Small intestine (tissue), 7 donors: Measurements from ENCODE around the gene DGLUCY. TPM values are rescaled to one million over a fixed set of nuclear protein-coding genes. Genes with fewer than 3 reads are reported as not detected.
"Not testable (repeated sequence)": the region's sequence is repeated elsewhere in the genome, so short reads cannot be mapped to it uniquely, and the experiment has no call there.

Source experiments
- DNase-seq, 2 donors: peaks; one replicate each; pipeline versions ENCODE4 v3.0.0 to v3.0.0-alpha.2; 2013
- FAIRE-seq: peaks from 2 replicates; lab custom pipeline; 2012; peaks lifted over from hg19 to GRCh38; lab: Jason Lieb, UNC
- H3K27ac ChIP-seq, 3 donors: one replicate each; pipeline ENCODE4 v1.5.1; 2013; ENCODE audit warnings: low read length in 2 of 3, mild to moderate bottlenecking in 2 of 3, control low read depth in 1 of 3, inconsistent platforms in 1 of 3, low read depth in 1 of 3, moderate library complexity in 1 of 3
- H3K27me3 ChIP-seq, 3 donors: one replicate each; pipeline ENCODE4 v1.6.1; 2013; ENCODE audit warnings: low read length in 3 of 3, inconsistent platforms in 1 of 3; ENCODE audit not compliant: control insufficient read depth in 3 of 3, insufficient read depth in 3 of 3
- H3K36me3 ChIP-seq, 3 donors: one replicate each; pipeline ENCODE4 v1.6.1; 2013; ENCODE audit warnings: low read length in 3 of 3, inconsistent platforms in 1 of 3, low read depth in 1 of 3, mild to moderate bottlenecking in 1 of 3, moderate library complexity in 1 of 3; ENCODE audit not compliant: control insufficient read depth in 3 of 3, insufficient read depth in 2 of 3
- H3K4me1 ChIP-seq, 3 donors: one replicate each; pipeline ENCODE4 v1.6.1; 2013; ENCODE audit warnings: low read length in 2 of 3, inconsistent platforms in 1 of 3, low read depth in 1 of 3, mild to moderate bottlenecking in 1 of 3, moderate library complexity in 1 of 3; ENCODE audit not compliant: control insufficient read depth in 3 of 3, insufficient read depth in 2 of 3
- H3K4me3 ChIP-seq, 3 donors: one replicate each; pipeline ENCODE4 v1.5.1; 2013; ENCODE audit warnings: low read length in 3 of 3, control low read depth in 1 of 3, inconsistent platforms in 1 of 3, low read depth in 1 of 3, mild to moderate bottlenecking in 1 of 3, moderate library complexity in 1 of 3
- H3K9me3 ChIP-seq, 2 donors: one replicate each; pipeline ENCODE4 v1.6.1; 2013; ENCODE audit warnings: low read depth in 1 of 2, low read length in 1 of 2; ENCODE audit not compliant: control insufficient read depth in 2 of 2, insufficient read depth in 1 of 2
- WGBS, 3 donors: extraction: QIAGEN DNeasy Blood & Tissue Kit; methylation state at CpG; one replicate each; pipeline ENCODE4 v1.1.7; 2013; 5-methylcytosine and 5-hydroxymethylcytosine counted together
- polyA plus RNA-seq, 4 donors: library from polyadenylated mRNA; stranded (reverse) in 3 of 4; unstranded in 1 of 4; fragments of 200-250 nt in 3 of 4; fragments of 120-200 nt in 1 of 4; gene quantifications; one replicate each; pipeline versions ENCODE4 v1.2.1 to v1.2.3, GENCODE V29; 2013
- donor health status: healthy with polysubstance abuse.
- donor health status: control.
- donor health status: control.
- donor health status: Bipolar disorder and iron deficiency.
- donor health status: healthy.

Gene DGLUCY
- polyA plus RNA-seq, 4 donors, result 11.9 to 74.9 (median 30.2) TPM

DNA sequence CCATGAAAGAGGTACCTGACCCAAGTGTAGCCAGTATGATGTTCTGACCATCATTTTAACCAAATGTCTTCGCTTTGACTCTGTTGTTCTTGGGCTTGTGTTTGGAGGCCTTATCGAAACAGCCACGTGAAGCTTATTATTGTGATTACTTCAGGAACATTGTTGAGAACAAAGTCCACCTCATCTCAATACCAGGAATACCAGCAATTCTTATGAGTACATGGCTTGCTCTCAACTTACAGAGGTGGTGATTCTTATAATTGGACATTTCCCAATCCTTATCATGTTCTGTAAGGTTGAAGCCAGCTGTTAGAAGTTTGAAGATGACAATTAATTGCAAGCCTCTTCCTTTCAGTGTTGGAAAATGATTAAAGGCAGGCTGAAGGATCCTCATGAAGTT, 31.6 kb upstream of the DGLUCY start:
- Histone ChIP-seq H3K4me3 (no peak overlapping the region), H3K27me3 (no peaks in the 10 kb centered on the region), H3K9me3 (no peaks in the 10 kb centered on the region), H3K27ac (peak overlapping the region in 1 of 3 donors; percentile 49), H3K36me3 (no peaks in the 10 kb centered on the region), H3K4me1 (peaks cover 0 to 13% (median 3%) of the 10 kb centered on the region in 3 donors)
- DNase-seq, result peak; percentile 78 to 84
- no peak for FAIRE-seq
- 20 to 69% (median 57%) methylated on average over 3 of the region's 3 CpGs for WGBS, 3 donors

DNA sequence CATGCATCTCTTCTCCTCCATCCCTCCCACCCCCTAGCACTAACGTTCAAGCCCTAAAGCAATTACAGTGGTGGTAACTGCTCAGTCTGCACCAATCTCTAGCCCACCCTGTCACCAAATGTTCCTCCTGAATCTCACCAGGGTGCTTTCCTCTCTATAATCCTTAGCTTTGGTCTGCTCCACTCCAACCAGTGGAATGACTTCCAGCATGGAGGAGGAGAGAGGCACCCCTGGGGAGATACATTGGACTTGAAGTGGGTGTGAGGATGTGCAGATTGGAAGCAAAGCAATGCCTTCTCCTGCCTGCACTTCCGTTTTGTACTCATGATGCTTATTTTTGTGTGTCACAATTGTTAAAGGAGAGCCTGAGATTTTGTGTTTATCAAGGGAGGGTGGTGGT, 29.4 kb upstream of the DGLUCY start:
- H3K9me3 ChIP-seq, result no peaks in the 10 kb centered on the region
- H3K4me1 ChIP-seq, result peaks cover 3 to 13% (median 5%) of the 10 kb centered on the region in 3 donors
- no peak overlapping the region for H3K27ac ChIP-seq
- H3K4me3 ChIP-seq, result no peak overlapping the region
- no peaks in the 10 kb centered on the region for H3K27me3 ChIP-seq
- WGBS, 3 donors, result 78 to 91% (median 79%) methylated on average over 2 of the region's 2 CpGs
- no peak for DNase-seq
- no peaks in the 10 kb centered on the region for H3K36me3 ChIP-seq
- no peak for FAIRE-seq

DNA sequence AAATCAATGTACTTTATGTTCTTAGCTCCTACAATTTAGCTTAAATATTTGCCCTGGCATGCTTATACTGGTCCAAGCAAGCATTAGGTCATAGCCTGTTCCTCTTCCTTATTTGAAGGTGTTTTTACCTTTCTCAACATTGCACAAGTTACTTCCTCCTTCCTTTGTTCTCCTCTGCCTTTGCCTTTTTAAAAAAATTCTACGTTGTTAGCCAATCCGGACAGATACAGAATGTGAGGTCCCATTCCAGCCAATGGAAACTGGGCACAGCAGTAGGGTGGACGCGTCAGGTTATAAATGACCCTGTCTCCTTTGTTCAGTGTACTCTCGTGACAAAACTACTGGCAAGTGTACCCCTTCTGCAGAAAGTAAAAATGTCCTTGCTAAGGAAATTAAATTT, 26.4 kb upstream of the DGLUCY start:
- Histone ChIP-seq H3K4me1 (peaks cover 4 to 20% (median 5%) of the 10 kb centered on the region in 3 donors), H3K27ac (peak overlapping the region in 2 of 3 donors; percentile 32 to 79)
- not testable (repeated sequence) for H3K36me3 ChIP-seq, H3K27me3 ChIP-seq, FAIRE-seq, H3K4me3 ChIP-seq, H3K9me3 ChIP-seq
- peak in 1 of 2 donors; percentile 56 for DNase-seq
- WGBS, 3 donors, result 18 to 59% (median 26%) methylated on average over 5 of the region's 5 CpGs

DNA sequence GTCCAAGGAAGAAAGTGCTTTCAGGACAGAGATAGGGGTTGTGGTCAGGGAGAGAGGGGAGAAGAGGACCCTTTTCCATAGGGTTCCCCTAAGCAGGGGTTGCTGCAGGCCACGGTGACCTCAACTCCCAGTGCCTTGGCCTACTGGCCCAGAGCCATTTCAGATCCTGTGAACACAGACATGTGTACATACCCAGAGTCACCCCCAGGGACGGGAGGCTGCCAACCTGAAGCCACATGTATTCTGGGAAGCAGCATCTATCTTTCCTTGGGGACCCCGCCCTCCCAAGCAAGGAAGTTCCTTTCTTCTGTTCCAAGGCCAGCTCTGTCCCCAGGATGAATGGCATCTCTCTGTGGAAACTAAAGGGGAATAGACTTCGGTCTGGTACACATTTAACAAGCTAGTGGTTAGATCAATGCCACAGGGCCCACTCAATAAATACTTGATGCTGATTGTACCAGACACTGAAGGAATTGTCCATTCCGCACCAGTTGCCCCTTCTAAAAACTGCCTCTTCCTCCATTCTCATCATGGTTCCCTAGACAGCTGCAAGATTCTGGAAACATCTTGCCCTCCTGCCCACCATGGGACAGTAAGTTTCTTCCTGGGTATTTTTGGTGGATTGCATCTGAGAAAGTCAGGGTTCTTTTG, 25.2 kb upstream of the DGLUCY start:
- H3K9me3 ChIP-seq, result no peaks in the 10 kb centered on the region
- no peak for FAIRE-seq
- no peaks in the 10 kb centered on the region for H3K27me3 ChIP-seq
- no peak overlapping the region for H3K4me3 ChIP-seq
- H3K36me3 ChIP-seq, result no peaks in the 10 kb centered on the region
- H3K4me1 ChIP-seq, result peaks cover 4 to 20% (median 5%) of the 10 kb centered on the region in 3 donors
- no peak for DNase-seq
- WGBS, 3 donors, result 82 to 84% (median 83%) methylated on average over 5 of the region's 5 CpGs
- peak overlapping the region in 1 of 3 donors; percentile 6 for H3K27ac ChIP-seq

DNA sequence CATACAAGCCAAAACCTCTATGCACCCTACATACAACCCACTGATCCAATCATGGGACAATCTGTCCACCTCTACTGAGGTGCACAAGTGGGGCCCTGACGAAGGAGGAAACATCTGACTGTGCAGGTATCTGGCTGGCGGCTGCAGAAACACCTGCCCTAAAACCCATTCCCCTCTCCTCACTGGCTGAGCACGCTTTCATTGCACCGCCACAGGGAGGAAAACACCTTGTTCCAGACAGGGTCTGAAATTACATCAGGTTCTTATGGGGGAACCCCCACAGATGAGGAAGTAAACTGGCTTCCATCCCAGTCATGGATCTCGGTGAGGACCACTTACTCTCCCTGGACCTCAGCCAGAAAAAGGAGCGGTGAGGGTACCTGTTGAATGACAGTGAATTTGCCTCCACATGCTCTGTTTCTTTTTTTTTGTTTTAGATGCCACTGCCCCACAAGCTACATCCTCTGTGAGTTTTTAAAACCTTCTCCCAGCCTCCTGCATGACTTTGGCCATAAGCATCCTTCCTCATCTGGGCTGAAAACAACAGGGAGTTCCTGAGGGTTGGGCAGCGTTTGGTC, 23.8 kb upstream of the DGLUCY start:
- WGBS, 3 donors, result 70 to 79% (median 76%) methylated on average over 7 of the region's 7 CpGs
- Histone ChIP-seq H3K36me3 (no peaks in the 10 kb centered on the region), H3K4me3 (no peak overlapping the region), H3K9me3 (no peaks in the 10 kb centered on the region), H3K4me1 (peaks cover 4 to 20% (median 5%) of the 10 kb centered on the region in 3 donors), H3K27me3 (no peaks in the 10 kb centered on the region), H3K27ac (no peak overlapping the region)
- DNase-seq (no peak), FAIRE-seq (no peak)

DNA sequence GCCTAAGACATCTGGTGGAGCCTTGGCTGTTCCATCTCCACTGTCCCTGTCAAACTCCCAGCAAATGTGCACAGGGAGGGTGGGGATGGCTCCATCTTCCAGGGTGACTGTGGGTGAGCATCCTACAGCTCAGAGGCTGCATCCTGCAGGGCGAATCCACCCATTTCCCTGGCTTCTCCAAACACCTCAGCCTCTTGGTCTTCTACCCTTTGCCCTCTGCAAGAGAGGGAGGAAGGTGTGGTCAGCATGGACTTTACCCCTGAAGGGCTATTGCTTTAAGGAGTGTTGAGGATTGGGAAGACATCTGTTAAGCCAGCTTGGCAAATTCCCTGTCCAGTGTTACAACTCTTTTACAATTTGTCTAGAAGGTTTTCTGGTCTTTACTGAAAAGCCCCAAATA, 23.1 kb upstream of the DGLUCY start:
- Histone ChIP-seq H3K4me3 (no peak overlapping the region), H3K4me1 (peaks cover 4 to 20% (median 5%) of the 10 kb centered on the region in 3 donors), H3K27ac (peak overlapping the region; percentile 29 to 47 (median 41)), H3K36me3 (no peaks in the 10 kb centered on the region), H3K9me3 (no peaks in the 10 kb centered on the region), H3K27me3 (no peaks in the 10 kb centered on the region)
- DNase-seq, result peak; percentile 68 to 95
- WGBS, 3 donors, result 46 to 56% methylated on average over 1 of the region's 1 CpG; no CpG with 5 or more reads in 1 of the 3 donors
- FAIRE-seq, result no peak

DNA sequence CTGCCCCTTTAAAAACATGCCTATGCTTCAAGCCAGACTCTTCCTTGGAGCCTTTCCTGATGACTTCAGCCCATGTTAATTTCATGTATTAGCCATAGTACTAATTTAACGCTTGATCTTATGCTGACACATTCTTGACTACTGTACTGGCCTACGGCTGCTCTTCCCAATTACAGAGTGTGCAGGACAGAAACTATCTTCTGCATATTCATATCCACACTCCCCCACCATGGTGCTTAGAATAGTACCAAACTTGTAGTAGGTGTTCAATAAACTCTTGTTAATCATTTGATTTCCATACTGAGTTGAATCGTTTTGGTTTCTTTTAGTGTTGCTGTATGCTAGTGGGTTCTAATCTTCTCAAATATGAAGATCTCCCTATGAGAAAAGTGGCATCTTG, 21.8 kb upstream of the DGLUCY start:
- WGBS, 3 donors, result 87 to 96% (median 87%) methylated on average over 3 of the region's 3 CpGs
- Histone ChIP-seq H3K27me3 (no peaks in the 10 kb centered on the region), H3K4me3 (no peak overlapping the region), H3K4me1 (peaks cover 4 to 16% (median 5%) of the 10 kb centered on the region in 3 donors), H3K9me3 (no peaks in the 10 kb centered on the region), H3K27ac (no peak overlapping the region), H3K36me3 (no peaks in the 10 kb centered on the region)
- no peak for FAIRE-seq
- no peak for DNase-seq

DNA sequence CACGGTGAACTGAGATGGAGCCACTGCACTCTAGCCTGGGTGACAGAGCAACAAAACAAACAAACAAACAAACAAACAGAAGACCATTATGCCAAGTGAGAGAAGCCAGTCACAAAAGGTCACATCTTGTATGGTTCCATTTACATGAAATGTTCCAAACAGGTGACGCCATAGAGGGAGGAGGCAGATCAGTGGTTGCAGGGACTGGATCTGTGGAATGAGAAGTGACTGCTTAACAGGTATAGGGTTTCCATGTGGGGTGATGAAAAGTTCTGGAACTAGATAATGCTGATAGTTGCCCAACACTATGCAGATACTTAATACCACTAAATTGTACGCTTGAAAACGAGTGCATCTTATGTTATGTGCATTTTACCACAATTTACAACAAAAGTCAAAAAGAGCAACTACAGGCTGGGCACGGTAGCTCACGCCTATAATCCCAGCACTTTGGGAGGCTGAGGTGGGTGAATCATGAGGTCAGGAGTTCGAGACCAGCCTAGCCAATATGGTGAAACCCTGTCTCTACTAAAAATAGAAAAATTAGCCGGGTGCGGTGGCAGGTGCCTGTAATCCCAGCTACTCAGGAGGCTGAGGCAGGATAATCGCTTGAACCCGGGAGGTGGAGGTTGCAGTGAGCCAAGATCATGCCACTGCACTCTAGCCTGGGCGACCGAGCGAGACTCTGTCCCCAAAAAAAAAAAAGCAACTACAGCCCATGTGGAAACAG, 20.0 kb upstream of the DGLUCY start:
- WGBS, 3 donors, result 96 to 97% (median 96%) methylated on average over 14 of the region's 14 CpGs
- H3K4me1 ChIP-seq, result peaks cover 0 to 15% (median 4%) of the 10 kb centered on the region in 3 donors
- not testable (repeated sequence) for H3K27ac ChIP-seq, H3K27me3 ChIP-seq, H3K4me3 ChIP-seq, H3K9me3 ChIP-seq, FAIRE-seq, H3K36me3 ChIP-seq, DNase-seq
